Stimulated activated naive CD4-positive, alpha-beta T cell (primary cell): ENCODE results near the gene GRIK2.
"Not testable (repeated sequence)": the region's sequence is repeated elsewhere in the genome, so short reads cannot be mapped to it uniquely, and the experiment has no call there.

Source experiments
- DNase-seq, 6 experiments: peaks; one replicate each; lab custom pipeline; 2025; lab: John Stamatoyannopoulos, UW

GRIK2 gene

GRCh38 chr6:102015431-102015830 is 621.9 kb downstream of the GRIK2 start:
- DNase-seq = no peak

- no peak for DNase-seq
Measured at GRCh38 chr6:102022281-102022680, 628.8 kb downstream of the GRIK2 start.

GRCh38 chr6:102022803-102023202 is 629.3 kb downstream of the GRIK2 start:
- no peak for DNase-seq

GRCh38 chr6:102023977-102024657 is 630.6 kb downstream of the GRIK2 start:
- no peak for DNase-seq

- DNase-seq = no peak
Measured at GRCh38 chr6:102026649-102027048, 633.1 kb downstream of the GRIK2 start.

- no peak for DNase-seq
Measured at GRCh38 chr6:102028176-102028575, 634.7 kb downstream of the GRIK2 start.

GRCh38 chr6:102038964-102039363 is 645.5 kb downstream of the GRIK2 start:
- no peak for DNase-seq

GRCh38 chr6:102039441-102039840 is 645.9 kb downstream of the GRIK2 start:
- no peak for DNase-seq

GRCh38 chr6:102051001-102051400 is 657.5 kb downstream of the GRIK2 start:
- DNase-seq = no peak

- DNase-seq = no peak
Measured at GRCh38 chr6:102051720-102052119, 658.2 kb downstream of the GRIK2 start.

- DNase-seq = no peak
Measured at GRCh38 chr6:102064142-102064541, 670.6 kb downstream of the GRIK2 start.

- DNase-seq = no peak
Measured at GRCh38 chr6:102066301-102066700, 672.8 kb downstream of the GRIK2 start.

- DNase-seq = no peak
Measured at GRCh38 chr6:102068349-102068929, 674.9 kb downstream of the GRIK2 start.

- DNase-seq = no peak
Measured at GRCh38 chr6:102075539-102075938, 682.0 kb downstream of the GRIK2 start.

GRCh38 chr6:102085257-102085656 is 691.7 kb downstream of the GRIK2 start:
- DNase-seq = no peak

GRCh38 chr6:102088160-102088559 is 694.7 kb downstream of the GRIK2 start:
- DNase-seq = not testable (repeated sequence)

- DNase-seq = no peak
Measured at GRCh38 chr6:102114402-102114801, 720.9 kb downstream of the GRIK2 start.

GRCh38 chr6:102115911-102116310 is 722.4 kb downstream of the GRIK2 start:
- DNase-seq = no peak

GRCh38 chr6:102118034-102118433 is 724.5 kb downstream of the GRIK2 start:
- no peak for DNase-seq
